IPS-11a (cell line): Measurements from ENCODE around the gene FCN1.

Source experiments
- H3K4me3 ChIP-seq: one replicate; pipeline ENCODE4 v1.5.1; 2013; ENCODE audit warnings: low read depth, low read length, control low read depth

The FCN1 gene

GRCh38 chr9:134894136-134894860 is 23.4 kb downstream of the FCN1 start:
- H3K4me3 ChIP-seq: no peak overlapping the region

GRCh38 chr9:134892820-134893420 is 24.8 kb downstream of the FCN1 start:
- no peak overlapping the region for H3K4me3 ChIP-seq

GRCh38 chr9:134892221-134892620 is 25.5 kb downstream of the FCN1 start:
- H3K4me3 ChIP-seq: no peak overlapping the region

GRCh38 chr9:134891713-134892112 is 26.0 kb downstream of the FCN1 start:
- H3K4me3 ChIP-seq: no peak overlapping the region

- no peak overlapping the region for H3K4me3 ChIP-seq
Observed at GRCh38 chr9:134891053-134891452, 26.7 kb downstream of the FCN1 start.

DNA sequence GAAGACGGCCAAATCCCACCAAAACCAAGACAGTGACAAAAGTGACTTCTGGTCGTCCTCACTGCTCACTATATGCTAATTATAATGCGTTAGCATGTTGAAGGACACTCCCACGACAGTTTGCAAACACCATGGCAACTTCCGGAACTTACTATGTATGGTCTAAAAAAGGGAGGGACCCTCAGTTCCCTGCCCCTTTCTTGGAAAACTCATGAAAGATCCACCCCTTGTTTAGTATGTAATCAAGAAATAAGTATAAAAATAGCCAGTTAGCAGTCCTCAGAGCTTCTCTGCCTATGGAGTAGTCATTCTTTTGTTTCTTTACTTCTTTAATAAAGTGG is 27.6 kb downstream of the FCN1 start:
- H3K4me3 ChIP-seq: no peak overlapping the region

DNA sequence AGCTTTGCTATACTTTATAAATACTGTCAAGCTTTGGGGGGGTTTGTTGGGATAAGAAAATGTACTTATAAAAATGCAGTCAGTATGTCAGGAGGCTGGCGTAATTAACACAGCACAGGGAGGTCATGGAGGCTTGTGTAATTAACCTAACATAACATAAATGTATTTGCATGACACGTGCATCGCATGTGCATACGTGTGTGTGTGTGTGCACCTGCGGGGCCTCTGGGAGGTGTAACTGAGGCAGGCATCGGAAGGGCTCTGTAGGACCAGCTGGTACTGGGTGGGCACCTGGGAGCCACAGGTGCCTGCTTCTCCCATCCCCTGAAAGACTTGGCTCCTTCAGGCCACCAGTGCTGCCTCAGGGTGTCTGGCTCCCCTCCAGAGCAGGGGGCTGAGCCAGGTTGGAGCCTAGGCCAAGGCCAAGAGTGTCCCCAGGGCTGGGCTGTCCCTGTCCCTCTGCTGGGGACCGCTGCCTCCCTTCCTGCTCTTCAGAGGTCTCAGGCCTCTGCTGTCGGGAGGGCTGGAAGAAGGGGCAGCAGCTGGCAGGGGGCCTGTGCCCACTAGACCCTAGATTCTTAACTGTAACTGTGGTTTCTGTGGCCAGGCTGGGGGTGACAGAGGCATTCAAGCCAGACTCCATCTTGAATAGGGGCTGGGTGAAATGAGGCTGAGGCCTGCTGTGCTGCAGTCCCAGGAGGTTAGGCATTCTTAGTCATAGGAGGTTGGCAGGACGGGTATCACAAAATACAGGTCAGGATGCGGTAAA is 28.1 kb downstream of the FCN1 start:
- H3K4me3 ChIP-seq: no peak overlapping the region

DNA sequence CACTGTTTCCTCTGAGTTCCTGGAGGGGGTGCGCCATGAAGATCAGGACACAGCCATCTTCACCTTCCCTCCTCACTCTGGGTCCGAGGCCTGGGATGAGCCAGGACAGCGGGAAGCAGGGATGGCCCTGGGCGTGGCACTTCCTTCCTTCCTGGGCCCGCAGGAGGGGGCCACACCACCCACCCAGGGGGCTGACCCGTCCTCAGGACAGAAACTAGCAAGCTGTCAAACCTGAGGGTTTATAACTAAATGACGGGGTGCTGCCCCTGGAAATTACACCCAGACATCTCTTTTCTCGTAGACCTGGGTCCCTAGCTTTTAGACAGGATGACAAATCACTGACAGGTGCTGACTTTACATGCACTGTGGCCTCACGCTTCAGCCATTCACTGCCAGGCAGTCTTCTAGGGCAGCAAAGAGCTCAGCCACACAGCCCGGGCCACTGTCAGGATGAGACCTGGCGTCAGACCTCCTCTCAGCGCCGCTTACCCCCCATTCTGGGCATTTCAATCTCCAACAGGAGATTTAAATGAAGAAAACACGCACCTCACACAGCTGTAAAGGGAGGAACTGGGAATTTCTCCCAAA is 29.0 kb downstream of the FCN1 start:
- no peak overlapping the region for H3K4me3 ChIP-seq

- H3K4me3 ChIP-seq: no peak overlapping the region
Observed at GRCh38 chr9:134887686-134888602, 29.8 kb downstream of the FCN1 start.

DNA sequence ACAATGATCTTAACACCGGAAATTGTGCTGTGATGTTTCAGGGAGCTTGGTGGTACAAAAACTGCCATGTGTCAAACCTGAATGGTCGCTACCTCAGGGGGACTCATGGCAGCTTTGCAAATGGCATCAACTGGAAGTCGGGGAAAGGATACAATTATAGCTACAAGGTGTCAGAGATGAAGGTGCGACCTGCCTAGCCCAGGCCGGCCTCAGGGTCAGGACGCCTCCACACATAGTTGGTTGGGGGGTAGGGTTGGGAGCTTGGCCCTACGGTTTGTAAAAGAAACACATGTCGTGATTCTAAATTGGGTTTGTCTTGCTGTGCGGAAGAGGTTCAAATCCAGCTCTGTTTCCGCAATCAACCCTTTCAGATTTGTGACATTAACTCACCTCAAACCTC is 30.5 kb downstream of the FCN1 start:
- H3K4me3 ChIP-seq: no peak overlapping the region

DNA sequence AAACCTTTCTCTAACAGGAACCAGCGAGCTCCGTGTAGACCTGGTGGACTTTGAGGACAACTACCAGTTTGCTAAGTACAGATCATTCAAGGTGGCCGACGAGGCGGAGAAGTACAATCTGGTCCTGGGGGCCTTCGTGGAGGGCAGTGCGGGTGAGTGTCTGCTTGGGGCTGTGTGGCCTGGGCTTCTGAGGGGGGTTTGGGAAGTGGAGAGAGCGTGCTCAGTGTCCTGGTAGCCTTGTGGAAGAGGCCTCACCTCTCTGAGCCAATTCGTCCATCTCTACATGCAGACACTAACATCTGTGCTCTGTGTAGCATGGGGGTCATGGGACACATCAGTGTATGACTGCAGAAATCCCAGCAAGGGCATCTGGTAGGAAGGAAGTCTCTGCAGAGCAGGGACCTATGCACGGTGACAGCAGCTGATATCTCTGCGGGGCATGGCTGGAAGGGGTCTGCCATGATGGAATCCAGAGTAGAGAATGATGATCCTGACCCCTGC is 31.2 kb downstream of the FCN1 start:
- H3K4me3 ChIP-seq: no peak overlapping the region

GRCh38 chr9:134885679-134886412 is 31.9 kb downstream of the FCN1 start:
- H3K4me3 ChIP-seq: no peak overlapping the region

DNA sequence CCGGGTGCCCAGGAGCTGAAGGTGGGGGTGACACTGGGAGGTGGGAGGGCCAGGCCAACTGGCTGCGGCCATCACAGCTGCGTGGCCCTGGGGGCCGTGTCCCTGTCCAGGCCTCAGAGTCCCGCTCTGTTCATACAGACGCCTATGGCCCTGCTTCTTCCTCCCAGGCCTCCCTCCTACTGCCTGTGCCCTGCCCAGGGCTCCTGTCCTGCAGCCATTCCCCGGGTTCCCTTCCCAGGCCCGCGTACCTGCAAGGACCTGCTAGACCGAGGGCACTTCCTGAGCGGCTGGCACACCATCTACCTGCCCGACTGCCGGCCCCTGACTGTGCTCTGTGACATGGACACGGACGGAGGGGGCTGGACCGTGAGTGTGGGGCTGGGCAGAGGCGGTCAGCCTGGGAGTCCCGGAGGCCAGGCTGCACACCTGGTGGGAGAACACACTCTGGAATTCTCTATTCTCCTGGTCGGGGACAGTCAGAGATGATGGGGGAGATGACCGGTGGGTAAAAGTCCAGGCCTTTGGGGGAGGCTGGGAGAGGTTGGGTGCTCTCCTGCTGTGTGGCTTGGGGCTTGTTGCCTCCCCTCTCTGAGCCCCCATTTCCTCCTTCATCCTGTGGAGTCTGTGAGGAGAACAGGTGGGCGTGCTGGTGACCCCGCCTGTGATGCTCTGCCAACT is 32.6 kb downstream of the FCN1 start:
- no peak overlapping the region for H3K4me3 ChIP-seq

- H3K4me3 ChIP-seq: no peak overlapping the region
Observed at GRCh38 chr9:134884492-134884891, 33.2 kb downstream of the FCN1 start.

- H3K4me3 ChIP-seq: no peak overlapping the region
Observed at GRCh38 chr9:134883040-134883782, 34.5 kb downstream of the FCN1 start.

- no peak overlapping the region for H3K4me3 ChIP-seq
Observed at GRCh38 chr9:134882204-134882785, 35.4 kb downstream of the FCN1 start.

- no peak overlapping the region for H3K4me3 ChIP-seq
Observed at GRCh38 chr9:134881313-134881670, 36.4 kb downstream of the FCN1 start.
